GM12864 (cell line): ENCODE results near the gene ST6GALNAC3.

ENCODE experiments used
- DNase-seq: peaks from one replicate; pipeline ENCODE4 v3.0.0-alpha.2; 2011; ENCODE audit warnings: low read depth
- H3K4me3 ChIP-seq: 2 replicates; pipeline ENCODE4 v1.5.1; 2011; ENCODE audit warnings: mild to moderate bottlenecking, low read depth, low read length, control low read depth
- CTCF ChIP-seq: IDR thresholded peaks from 2 replicates; pipeline ENCODE4 v1.5.1; 2011; ENCODE audit warnings: low read depth, mild to moderate bottlenecking, moderate library complexity, low read length, control low read depth, inconsistent platforms; ENCODE audit errors: missing control alignments

The ST6GALNAC3 gene

GRCh38 chr1:76677416-76678405 is 603.2 kb downstream of the ST6GALNAC3 start:
- no peak for TF ChIP-seq CTCF
- H3K4me3 ChIP-seq: no peak overlapping the region
- no peak for DNase-seq

GRCh38 chr1:76679534-76680152 is 605.1 kb downstream of the ST6GALNAC3 start:
- DNase-seq: no peak
- H3K4me3 ChIP-seq: no peak overlapping the region
- no peak for TF ChIP-seq CTCF

- no peak for TF ChIP-seq CTCF
- DNase-seq: no peak
- no peak overlapping the region for H3K4me3 ChIP-seq
Measured at GRCh38 chr1:76680651-76681050, 606.1 kb downstream of the ST6GALNAC3 start.

GRCh38 chr1:76682138-76682537 is 607.6 kb downstream of the ST6GALNAC3 start:
- H3K4me3 ChIP-seq: no peak overlapping the region
- no peak for TF ChIP-seq CTCF
- no peak for DNase-seq
